Nephron (organoid): Measurements from ENCODE around the gene ZMAT1.

ENCODE experiments used
- H3K27ac Mint-ChIP-seq, 3 experiments: 2 replicates each; pipeline ENCODE4 v1.8.0; 2020; ENCODE audit warnings: mixed read lengths in 3 of 3, mild to moderate bottlenecking in 2 of 3, moderate library complexity in 1 of 3
- H3K27me3 Mint-ChIP-seq: 2 replicates; pipeline ENCODE4 v1.8.0; 2021; ENCODE audit warnings: low read depth, mild to moderate bottlenecking, moderate library complexity, mixed read lengths
- H3K36me3 Mint-ChIP-seq: 2 replicates; pipeline ENCODE4 v1.8.0; 2020; ENCODE audit warnings: low read depth, mixed read lengths
- H3K4me1 Mint-ChIP-seq: 2 replicates; pipeline ENCODE4 v1.8.0; 2020; ENCODE audit warnings: mixed read lengths
- H3K4me3 Mint-ChIP-seq, 3 experiments: 2 replicates each; pipeline ENCODE4 v1.8.0; 2020; ENCODE audit warnings: mild to moderate bottlenecking in 3 of 3, mixed read lengths in 3 of 3, moderate library complexity in 2 of 3
- H3K9me3 Mint-ChIP-seq: 2 replicates; pipeline ENCODE4 v1.8.0; 2020; ENCODE audit warnings: mixed read lengths
- TF ChIP-seq, protein P1 (sequence below), 3 experiments: fragments of 200-600 bp; sonication (generic); IDR thresholded peaks; one replicate each; pipeline ENCODE4 v1.5.0; 2021; ENCODE audit warnings: antibody characterized with exemption in 3 of 3; ENCODE audit not compliant: unreplicated experiment in 3 of 3

Gene ZMAT1

DNA sequence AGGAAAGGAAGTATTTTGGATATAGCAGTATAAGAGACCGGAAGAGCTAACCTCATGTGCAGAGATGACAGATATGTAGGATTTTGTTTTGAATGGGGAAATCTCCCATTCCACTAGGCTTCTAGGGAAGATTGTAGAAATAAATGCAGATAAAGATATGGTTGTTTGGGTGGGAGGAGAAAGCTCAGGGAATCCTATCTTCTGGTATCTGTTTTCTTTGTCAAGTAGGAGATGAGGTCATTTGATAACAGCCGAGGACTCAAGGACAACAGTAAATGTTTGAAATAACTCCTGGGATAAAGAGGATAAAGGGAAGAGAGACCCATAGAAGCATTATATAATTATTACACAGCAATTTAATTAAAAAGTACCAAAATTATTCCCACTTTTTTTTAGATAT is 24.7 kb upstream of the ZMAT1 start:
- Mint-ChIP-seq H3K4me3 (no peak overlapping the region), H3K27ac (no peak overlapping the region), H3K36me3 (no peaks in the 10 kb centered on the region), H3K9me3 (peaks cover 19% of the 10 kb centered on the region), H3K27me3 (no peaks in the 10 kb centered on the region), H3K4me1 (no peaks in the 10 kb centered on the region)
- TF ChIP-seq, protein P1, sequence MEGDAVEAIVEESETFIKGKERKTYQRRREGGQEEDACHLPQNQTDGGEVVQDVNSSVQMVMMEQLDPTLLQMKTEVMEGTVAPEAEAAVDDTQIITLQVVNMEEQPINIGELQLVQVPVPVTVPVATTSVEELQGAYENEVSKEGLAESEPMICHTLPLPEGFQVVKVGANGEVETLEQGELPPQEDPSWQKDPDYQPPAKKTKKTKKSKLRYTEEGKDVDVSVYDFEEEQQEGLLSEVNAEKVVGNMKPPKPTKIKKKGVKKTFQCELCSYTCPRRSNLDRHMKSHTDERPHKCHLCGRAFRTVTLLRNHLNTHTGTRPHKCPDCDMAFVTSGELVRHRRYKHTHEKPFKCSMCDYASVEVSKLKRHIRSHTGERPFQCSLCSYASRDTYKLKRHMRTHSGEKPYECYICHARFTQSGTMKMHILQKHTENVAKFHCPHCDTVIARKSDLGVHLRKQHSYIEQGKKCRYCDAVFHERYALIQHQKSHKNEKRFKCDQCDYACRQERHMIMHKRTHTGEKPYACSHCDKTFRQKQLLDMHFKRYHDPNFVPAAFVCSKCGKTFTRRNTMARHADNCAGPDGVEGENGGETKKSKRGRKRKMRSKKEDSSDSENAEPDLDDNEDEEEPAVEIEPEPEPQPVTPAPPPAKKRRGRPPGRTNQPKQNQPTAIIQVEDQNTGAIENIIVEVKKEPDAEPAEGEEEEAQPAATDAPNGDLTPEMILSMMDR (IDR thresholded peaks at IDR 0.05; ENCODE audit: unreplicated experiment in 3 of 3), result no peak

DNA sequence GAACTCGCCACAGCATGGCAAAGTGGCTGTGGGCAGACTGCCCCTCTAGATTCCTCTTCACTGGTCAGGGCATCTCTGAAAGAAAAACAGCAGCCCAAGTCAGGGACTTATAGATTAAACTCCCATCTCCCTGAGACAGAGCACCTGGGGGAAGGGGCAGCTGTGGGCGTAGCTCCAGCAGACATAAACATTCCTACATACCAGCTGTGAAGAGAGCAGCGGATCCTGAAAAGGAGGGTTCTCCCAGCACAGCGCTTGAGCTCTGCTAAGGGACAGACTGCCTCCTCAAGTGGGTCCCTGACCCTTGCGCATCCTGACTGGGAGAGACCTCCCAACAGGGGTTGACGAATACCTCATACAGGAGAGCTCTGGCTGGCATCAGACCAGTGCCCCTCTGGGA is 18.8 kb upstream of the ZMAT1 start:
- Mint-ChIP-seq H3K9me3 (peaks cover 26% of the 10 kb centered on the region), H3K4me3 (no peak overlapping the region), H3K4me1 (no peaks in the 10 kb centered on the region), H3K27ac (no peak overlapping the region), H3K27me3 (no peaks in the 10 kb centered on the region), H3K36me3 (no peaks in the 10 kb centered on the region)
- TF ChIP-seq, protein P1 (IDR thresholded peaks at IDR 0.05; ENCODE audit: unreplicated experiment in 3 of 3), result no peak

DNA sequence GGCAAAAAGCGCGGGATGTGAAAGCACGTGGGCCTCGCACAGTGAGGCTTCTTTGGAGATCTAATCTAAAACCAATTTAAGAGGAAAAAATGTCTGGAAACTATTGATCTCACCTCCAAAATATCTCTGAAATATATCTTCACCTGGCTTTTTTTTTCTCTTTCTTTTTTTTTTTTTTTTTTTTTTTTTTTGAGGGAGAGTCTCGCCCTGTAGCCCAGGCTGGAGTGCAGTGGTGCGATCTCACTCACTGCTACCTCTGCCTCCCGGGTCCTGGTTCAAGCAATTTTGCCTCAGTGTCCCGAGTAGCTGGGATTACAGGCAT is 383 bp upstream of the ZMAT1 start:
- H3K36me3 Mint-ChIP-seq, result no peaks in the 10 kb centered on the region
- H3K27me3 Mint-ChIP-seq, result no peaks in the 10 kb centered on the region
- H3K4me1 Mint-ChIP-seq, result peaks cover 7% of the 10 kb centered on the region
- TF ChIP-seq, protein P1 (IDR thresholded peaks at IDR 0.05; ENCODE audit: unreplicated experiment in 3 of 3), result no peak
- peaks cover 8% of the 10 kb centered on the region for H3K9me3 Mint-ChIP-seq
- peak overlapping the region; percentile 35 to 90 (median 88) for H3K27ac Mint-ChIP-seq
- H3K4me3 Mint-ChIP-seq, result peak overlapping the region; percentile 84 to 89 (median 85)

DNA sequence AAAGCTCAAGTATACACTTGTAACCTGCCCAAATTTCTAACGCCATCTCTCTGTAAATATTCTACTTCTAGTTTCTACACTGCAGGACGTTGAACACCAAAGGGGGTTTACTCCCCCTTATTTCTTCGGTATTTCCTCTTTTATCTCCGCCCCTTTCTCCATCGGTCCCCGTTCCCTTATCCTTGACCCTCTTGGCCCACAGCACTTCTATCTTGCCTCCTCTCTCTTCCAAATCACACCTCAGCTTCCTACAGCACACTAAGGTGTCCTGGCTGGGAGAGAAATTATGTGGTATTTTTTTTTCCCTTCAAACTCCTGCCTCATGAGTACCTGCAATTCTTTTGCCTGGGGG is 715 bp downstream of the ZMAT1 start:
- no peaks in the 10 kb centered on the region for H3K27me3 Mint-ChIP-seq
- H3K27ac Mint-ChIP-seq, result peak overlapping the region; percentile 56 to 81 (median 78)
- H3K9me3 Mint-ChIP-seq, result peaks cover 8% of the 10 kb centered on the region
- TF ChIP-seq, protein P1 (IDR thresholded peaks at IDR 0.05; ENCODE audit: unreplicated experiment in 3 of 3), result no peak
- peaks cover 7% of the 10 kb centered on the region for H3K4me1 Mint-ChIP-seq
- H3K36me3 Mint-ChIP-seq, result no peaks in the 10 kb centered on the region
- peak overlapping the region; percentile 85 to 89 (median 86) for H3K4me3 Mint-ChIP-seq

DNA sequence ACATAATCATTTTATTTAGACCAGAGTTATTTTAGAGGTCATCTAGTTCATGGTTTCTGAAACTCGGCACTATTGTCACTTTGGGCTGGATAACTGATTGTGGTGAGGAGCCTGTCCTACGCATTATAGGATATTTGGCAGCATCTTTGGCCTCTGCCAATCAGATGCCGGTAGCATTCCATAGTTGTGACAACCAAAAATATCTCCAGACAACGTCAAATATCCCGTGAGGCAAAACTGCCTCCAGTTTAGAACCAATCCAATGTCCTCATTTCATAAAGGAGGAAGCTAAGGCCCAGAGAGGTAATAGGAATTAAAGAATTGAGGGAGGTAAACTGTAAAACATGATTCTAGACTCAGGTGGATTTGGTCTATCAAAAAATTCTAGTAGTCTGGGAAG is 6.1 kb downstream of the ZMAT1 start:
- H3K27ac Mint-ChIP-seq, result no peak overlapping the region
- TF ChIP-seq, protein P1 (IDR thresholded peaks at IDR 0.05; ENCODE audit: unreplicated experiment in 3 of 3), result no peak
- no peak overlapping the region for H3K4me3 Mint-ChIP-seq
- H3K9me3 Mint-ChIP-seq, result peaks cover 3% of the 10 kb centered on the region
- no peaks in the 10 kb centered on the region for H3K27me3 Mint-ChIP-seq
- H3K4me1 Mint-ChIP-seq, result peaks cover under 1% of the 10 kb centered on the region
- no peaks in the 10 kb centered on the region for H3K36me3 Mint-ChIP-seq

DNA sequence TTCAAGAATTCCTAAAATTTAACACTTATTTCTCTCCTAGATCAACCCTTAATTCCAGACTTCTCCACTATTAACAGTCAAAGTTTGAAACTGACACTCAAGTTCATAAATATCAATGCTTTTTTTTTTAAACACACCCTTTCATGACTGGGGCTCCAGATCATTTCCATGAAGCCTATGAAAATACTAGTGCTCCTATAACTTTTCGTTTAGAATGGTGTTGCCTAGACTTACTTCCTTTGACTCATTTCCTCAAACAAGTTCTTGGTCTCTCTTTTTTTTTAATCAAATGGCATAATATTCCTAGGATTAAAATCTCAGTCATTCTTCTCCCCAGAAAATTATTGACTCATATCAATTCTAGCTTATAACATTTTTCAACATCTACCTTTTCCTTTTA is 13.1 kb downstream of the ZMAT1 start:
- Mint-ChIP-seq H3K4me1 (no peaks in the 10 kb centered on the region), H3K27me3 (no peaks in the 10 kb centered on the region), H3K9me3 (peaks cover 29% of the 10 kb centered on the region), H3K36me3 (no peaks in the 10 kb centered on the region), H3K27ac (no peak overlapping the region), H3K4me3 (no peak overlapping the region)
- TF ChIP-seq, protein P1 (IDR thresholded peaks at IDR 0.05; ENCODE audit: unreplicated experiment in 3 of 3), result no peak
